Smooth muscle cell (in vitro differentiated cells): ENCODE data around the gene ABI2. TPM values are rescaled to one million over a fixed set of nuclear protein-coding genes. Genes with fewer than 3 reads are reported as not detected.
"Not testable (repeated sequence)": the region's sequence is repeated elsewhere in the genome, so short reads cannot be mapped to it uniquely, and the experiment has no call there.

Experiments used
- DNase-seq: peaks from one replicate; lab custom pipeline; 2025; ENCODE audit not compliant: unreplicated experiment; lab: John Stamatoyannopoulos, UW
- H2AFZ ChIP-seq: fragments of 200-600 bp; sonication (generic); 2 replicates; pipeline ENCODE4 v1.6.0; 2016; ENCODE audit warnings: antibody characterized with exemption, low read depth, mild to moderate bottlenecking
- H3F3A ChIP-seq: fragments of 200-600 bp; sonication (generic); 2 replicates; pipeline ENCODE4 v1.6.0; 2017; ENCODE audit warnings: antibody characterized with exemption, low read depth
- H3K27ac ChIP-seq: fragments of 200-600 bp; sonication (generic); 2 replicates; pipeline ENCODE4 v1.5.1; 2016; ENCODE audit warnings: low read depth, mild to moderate bottlenecking
- H3K27me3 ChIP-seq: fragments of 200-600 bp; sonication (generic); 2 replicates; pipeline ENCODE4 v1.6.1; 2016; ENCODE audit warnings: low read depth, mild to moderate bottlenecking
- H3K36me3 ChIP-seq: fragments of 200-600 bp; sonication (generic); 2 replicates; pipeline ENCODE4 v1.5.1; 2016; ENCODE audit warnings: low read depth
- H3K4me1 ChIP-seq: fragments of 200-600 bp; sonication (generic); 2 replicates; pipeline ENCODE4 v1.5.1; 2016; ENCODE audit warnings: low read depth
- H3K4me2 ChIP-seq: fragments of 200-600 bp; sonication (generic); 2 replicates; pipeline ENCODE4 v1.6.0; 2016; ENCODE audit warnings: mild to moderate bottlenecking
- H3K4me3 ChIP-seq: fragments of 200-600 bp; sonication (generic); 2 replicates; pipeline ENCODE4 v1.5.1; 2016; ENCODE audit warnings: mild to moderate bottlenecking
- H3K79me2 ChIP-seq: fragments of 200-600 bp; sonication (generic); 2 replicates; pipeline ENCODE4 v1.6.0; 2016; ENCODE audit warnings: low read depth, mild to moderate bottlenecking
- H3K9ac ChIP-seq: fragments of 200-600 bp; sonication (generic); 2 replicates; pipeline ENCODE4 v1.6.0; 2016; ENCODE audit warnings: low read depth
- H3K9me3 ChIP-seq: fragments of 200-600 bp; sonication (generic); replicated peaks from 2 replicates; pipeline ENCODE4 v1.5.1; 2016; ENCODE audit warnings: low read depth
- H4K20me1 ChIP-seq: fragments of 200-600 bp; sonication (generic); 2 replicates; pipeline ENCODE4 v1.6.0; 2016; ENCODE audit warnings: low read depth
- WGBS: methylation state at CpG from one replicate; pipeline ENCODE4 v1.1.7; 2016; ENCODE audit warnings: low lambda C conversion rate; 5-methylcytosine and 5-hydroxymethylcytosine counted together
- polyA plus RNA-seq: library from polyadenylated mRNA; unstranded; fragments of >200 nt; fragmentation: Nextera tagmentation; extraction: Ambion mirVana; gene quantifications from 2 replicates; pipeline ENCODE4 v1.2.1, GENCODE V29; 2016
- total RNA-seq: library from RNA; depleted of rRNA; stranded (reverse); fragments of >200 nt; gene quantifications from 2 replicates; pipeline ENCODE4 v1.2.3, GENCODE V29; 2014
- TF ChIP-seq, protein P1 (sequence below): fragments of 200-600 bp; sonication (generic); IDR thresholded peaks from 2 replicates; pipeline ENCODE4 v1.5.1; 2017; ENCODE audit warnings: borderline replicate concordance, mild to moderate bottlenecking, antibody characterized with exemption; ENCODE audit not compliant: insufficient read depth, poor library complexity, severe bottlenecking

ABI2 gene
- total and polyA plus RNA-seq, 2 experiments from 2014 or later: 25.5 to 34.2 TPM

DNA sequence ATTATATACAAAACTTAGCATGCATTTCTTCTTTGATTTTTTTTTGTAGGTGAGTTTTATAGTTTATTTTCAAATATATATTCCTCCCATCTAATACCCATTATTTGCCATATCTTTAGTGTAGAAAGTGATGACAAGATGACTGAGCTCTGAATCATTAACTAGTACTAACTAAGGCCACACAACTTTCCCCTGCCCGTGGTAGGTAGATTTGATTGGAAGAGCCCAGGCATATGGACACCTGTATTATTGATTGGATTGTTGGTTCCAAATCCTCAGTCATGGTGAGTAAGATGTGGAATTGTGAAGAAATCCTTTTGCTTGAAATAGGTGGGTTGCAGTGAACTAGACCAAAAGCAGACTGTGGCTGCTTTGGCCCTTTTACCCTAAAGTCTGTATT is 54.8 kb downstream of the ABI2 start:
- Histone ChIP-seq H3F3A (no peaks in the 10 kb centered on the region), H4K20me1 (peaks cover 4% of the 10 kb centered on the region), H3K79me2 (peaks cover 24% of the 10 kb centered on the region), H3K4me2 (no peak overlapping the region), H3K4me3 (no peak overlapping the region), H3K27me3 (no peaks in the 10 kb centered on the region), H3K4me1 (no peaks in the 10 kb centered on the region), H3K9ac (no peak overlapping the region), H3K9me3 (no peaks in the 10 kb centered on the region), H2AFZ (no peak overlapping the region), H3K36me3 (no peaks in the 10 kb centered on the region), H3K27ac (no peak overlapping the region)
- TF ChIP-seq, protein P1, sequence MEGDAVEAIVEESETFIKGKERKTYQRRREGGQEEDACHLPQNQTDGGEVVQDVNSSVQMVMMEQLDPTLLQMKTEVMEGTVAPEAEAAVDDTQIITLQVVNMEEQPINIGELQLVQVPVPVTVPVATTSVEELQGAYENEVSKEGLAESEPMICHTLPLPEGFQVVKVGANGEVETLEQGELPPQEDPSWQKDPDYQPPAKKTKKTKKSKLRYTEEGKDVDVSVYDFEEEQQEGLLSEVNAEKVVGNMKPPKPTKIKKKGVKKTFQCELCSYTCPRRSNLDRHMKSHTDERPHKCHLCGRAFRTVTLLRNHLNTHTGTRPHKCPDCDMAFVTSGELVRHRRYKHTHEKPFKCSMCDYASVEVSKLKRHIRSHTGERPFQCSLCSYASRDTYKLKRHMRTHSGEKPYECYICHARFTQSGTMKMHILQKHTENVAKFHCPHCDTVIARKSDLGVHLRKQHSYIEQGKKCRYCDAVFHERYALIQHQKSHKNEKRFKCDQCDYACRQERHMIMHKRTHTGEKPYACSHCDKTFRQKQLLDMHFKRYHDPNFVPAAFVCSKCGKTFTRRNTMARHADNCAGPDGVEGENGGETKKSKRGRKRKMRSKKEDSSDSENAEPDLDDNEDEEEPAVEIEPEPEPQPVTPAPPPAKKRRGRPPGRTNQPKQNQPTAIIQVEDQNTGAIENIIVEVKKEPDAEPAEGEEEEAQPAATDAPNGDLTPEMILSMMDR: no peak
- no peak for DNase-seq
- 89% methylated on average over 1 of the region's 1 CpG for WGBS

DNA sequence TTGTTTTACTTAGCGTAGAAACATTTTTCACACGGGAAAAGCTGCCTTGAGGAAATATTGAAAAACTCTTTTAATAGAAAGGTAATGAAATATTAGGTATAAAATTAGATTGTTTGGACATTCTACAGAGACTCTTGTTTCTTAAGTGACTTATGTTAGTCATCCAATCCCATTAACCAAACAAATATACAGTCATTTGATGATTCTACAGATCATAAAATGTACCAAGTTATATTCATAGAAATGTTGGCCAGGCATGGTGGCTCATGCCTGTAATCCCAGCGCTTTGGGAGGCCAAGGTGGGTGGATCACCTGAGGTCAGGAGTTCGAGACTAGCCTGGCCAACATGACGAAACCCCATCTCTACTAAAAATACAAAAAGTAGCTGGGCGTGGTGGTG is 60.0 kb downstream of the ABI2 start:
- H3K9ac ChIP-seq: not testable (repeated sequence)

DNA sequence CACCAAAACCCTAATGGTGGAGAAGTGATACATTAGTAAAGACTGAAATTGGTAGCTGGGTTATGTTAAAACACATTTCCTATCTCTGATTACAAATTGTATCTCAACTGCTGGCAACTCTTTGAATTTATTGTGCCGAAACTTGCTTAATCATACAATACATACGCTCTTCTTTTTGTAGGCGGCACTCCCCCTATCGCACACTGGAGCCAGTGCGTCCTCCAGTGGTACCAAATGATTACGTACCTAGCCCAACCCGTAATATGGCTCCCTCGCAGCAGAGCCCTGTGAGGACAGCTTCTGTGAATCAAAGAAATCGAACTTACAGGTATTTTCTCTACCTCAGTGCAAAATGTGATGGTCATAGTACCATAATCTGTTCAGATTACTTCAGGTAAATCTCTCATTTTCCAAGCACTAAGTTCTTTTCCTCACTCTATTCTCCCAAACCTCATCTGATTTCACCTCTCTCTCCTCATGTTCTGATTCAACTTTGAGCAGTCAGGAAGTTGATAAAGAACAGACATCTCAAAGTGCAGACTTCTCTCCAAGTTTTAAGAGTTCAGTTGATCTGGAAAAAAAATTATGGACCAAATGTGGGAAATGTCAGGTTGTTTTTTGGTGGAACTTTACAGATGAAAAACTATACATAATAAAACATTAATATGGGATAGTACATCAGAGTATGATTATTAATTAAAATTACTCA is 66.5 kb downstream of the ABI2 start:
- Histone ChIP-seq H2AFZ (no peak overlapping the region), H3K79me2 (peaks cover 3% of the 10 kb centered on the region), H3K4me2 (no peak overlapping the region), H3K9ac (no peak overlapping the region), H4K20me1 (no peaks in the 10 kb centered on the region), H3K36me3 (no peaks in the 10 kb centered on the region), H3F3A (no peaks in the 10 kb centered on the region), H3K27me3 (no peaks in the 10 kb centered on the region), H3K27ac (no peak overlapping the region), H3K4me3 (no peak overlapping the region), H3K4me1 (no peaks in the 10 kb centered on the region), H3K9me3 (no peaks in the 10 kb centered on the region)
- TF ChIP-seq, protein P1: no peak
- DNase-seq: no peak
- WGBS: 92% methylated on average over 9 of the region's 9 CpGs

More for the DNA sequence above, 60.0 kb downstream of the ABI2 start:
- not testable (repeated sequence) for H3K27ac ChIP-seq, H3K27me3 ChIP-seq, H3K4me3 ChIP-seq, H4K20me1 ChIP-seq, H2AFZ ChIP-seq, H3K4me1 ChIP-seq, H3K36me3 ChIP-seq, H3K79me2 ChIP-seq, DNase-seq, H3F3A ChIP-seq, H3K4me2 ChIP-seq, H3K9me3 ChIP-seq
- WGBS: 86% methylated on average over 6 of the region's 6 CpGs

DNA sequence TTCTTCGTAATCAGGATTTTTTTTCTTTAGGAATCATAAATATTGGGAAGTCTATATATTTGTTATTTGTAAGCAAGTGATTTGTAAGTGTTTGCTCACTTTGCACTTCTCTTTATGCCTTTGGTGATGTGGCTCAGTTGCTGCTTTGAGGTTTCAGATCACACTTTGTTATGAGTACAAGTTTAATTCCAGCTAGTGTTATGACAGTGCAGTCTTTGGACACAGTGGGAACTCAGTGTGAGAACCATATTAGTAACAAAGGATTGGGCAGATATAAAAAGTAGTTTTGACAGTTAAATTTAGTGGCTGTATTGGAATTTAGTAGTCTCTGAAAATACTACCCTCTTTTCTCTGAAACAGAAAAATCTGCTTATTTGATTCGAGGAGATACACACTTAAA is 67.7 kb downstream of the ABI2 start:
- Histone ChIP-seq H3K79me2 (peaks cover under 1% of the 10 kb centered on the region), H2AFZ (no peak overlapping the region), H3K4me2 (no peak overlapping the region), H3K27me3 (no peaks in the 10 kb centered on the region), H3K36me3 (no peaks in the 10 kb centered on the region), H3K4me3 (no peak overlapping the region), H3K27ac (no peak overlapping the region), H3K9me3 (no peaks in the 10 kb centered on the region), H3K4me1 (no peaks in the 10 kb centered on the region), H3F3A (no peaks in the 10 kb centered on the region), H4K20me1 (no peaks in the 10 kb centered on the region), H3K9ac (no peak overlapping the region)
- WGBS: 100% methylated on average over 2 of the region's 2 CpGs
- no peak for DNase-seq
- TF ChIP-seq, protein P1: no peak
